Astrocyte of the cerebellum (primary cell): ENCODE results near the gene LMAN2L.
A peak's percentile ranks its signal among the peaks of the same experiment; 100 is the strongest.

ENCODE experiments used
- DNase-seq: peaks from one replicate; pipeline ENCODE4 v3.0.0-alpha.2; 2011; ENCODE audit warnings: low read depth
- H3K4me3 ChIP-seq: 2 replicates; pipeline ENCODE4 v1.5.1; 2011; ENCODE audit warnings: mild to moderate bottlenecking, low read depth, low read length, moderate library complexity
- in situ Hi-C: cut with HindIII; loops from 2 replicates; pipeline ENCODE4 v1.10.0; 2017; ENCODE audit warnings: low sequenced_read_pairs
- TF ChIP-seq, protein P1 (sequence below): IDR thresholded peaks from 2 replicates; pipeline ENCODE4 v1.5.1; 2012; ENCODE audit warnings: low read length, low read depth, moderate library complexity, mild to moderate bottlenecking; ENCODE audit errors: missing control alignments

The LMAN2L gene

GRCh38 chr2:96767135-96767871 lies 27.4 kb upstream of the LMAN2L start:
- TF ChIP-seq, protein P1, sequence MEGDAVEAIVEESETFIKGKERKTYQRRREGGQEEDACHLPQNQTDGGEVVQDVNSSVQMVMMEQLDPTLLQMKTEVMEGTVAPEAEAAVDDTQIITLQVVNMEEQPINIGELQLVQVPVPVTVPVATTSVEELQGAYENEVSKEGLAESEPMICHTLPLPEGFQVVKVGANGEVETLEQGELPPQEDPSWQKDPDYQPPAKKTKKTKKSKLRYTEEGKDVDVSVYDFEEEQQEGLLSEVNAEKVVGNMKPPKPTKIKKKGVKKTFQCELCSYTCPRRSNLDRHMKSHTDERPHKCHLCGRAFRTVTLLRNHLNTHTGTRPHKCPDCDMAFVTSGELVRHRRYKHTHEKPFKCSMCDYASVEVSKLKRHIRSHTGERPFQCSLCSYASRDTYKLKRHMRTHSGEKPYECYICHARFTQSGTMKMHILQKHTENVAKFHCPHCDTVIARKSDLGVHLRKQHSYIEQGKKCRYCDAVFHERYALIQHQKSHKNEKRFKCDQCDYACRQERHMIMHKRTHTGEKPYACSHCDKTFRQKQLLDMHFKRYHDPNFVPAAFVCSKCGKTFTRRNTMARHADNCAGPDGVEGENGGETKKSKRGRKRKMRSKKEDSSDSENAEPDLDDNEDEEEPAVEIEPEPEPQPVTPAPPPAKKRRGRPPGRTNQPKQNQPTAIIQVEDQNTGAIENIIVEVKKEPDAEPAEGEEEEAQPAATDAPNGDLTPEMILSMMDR = no peak
- no peak overlapping the region for H3K4me3 ChIP-seq
- DNase-seq = no peak
- in situ Hi-C loops = no loop called here

GRCh38 chr2:96764253-96764637 lies 24.4 kb upstream of the LMAN2L start:
- TF ChIP-seq, protein P1 = no peak
- peak overlapping the region; percentile 37 for H3K4me3 ChIP-seq
- no peak for DNase-seq
- in situ Hi-C loops = no loop called here

DNA sequence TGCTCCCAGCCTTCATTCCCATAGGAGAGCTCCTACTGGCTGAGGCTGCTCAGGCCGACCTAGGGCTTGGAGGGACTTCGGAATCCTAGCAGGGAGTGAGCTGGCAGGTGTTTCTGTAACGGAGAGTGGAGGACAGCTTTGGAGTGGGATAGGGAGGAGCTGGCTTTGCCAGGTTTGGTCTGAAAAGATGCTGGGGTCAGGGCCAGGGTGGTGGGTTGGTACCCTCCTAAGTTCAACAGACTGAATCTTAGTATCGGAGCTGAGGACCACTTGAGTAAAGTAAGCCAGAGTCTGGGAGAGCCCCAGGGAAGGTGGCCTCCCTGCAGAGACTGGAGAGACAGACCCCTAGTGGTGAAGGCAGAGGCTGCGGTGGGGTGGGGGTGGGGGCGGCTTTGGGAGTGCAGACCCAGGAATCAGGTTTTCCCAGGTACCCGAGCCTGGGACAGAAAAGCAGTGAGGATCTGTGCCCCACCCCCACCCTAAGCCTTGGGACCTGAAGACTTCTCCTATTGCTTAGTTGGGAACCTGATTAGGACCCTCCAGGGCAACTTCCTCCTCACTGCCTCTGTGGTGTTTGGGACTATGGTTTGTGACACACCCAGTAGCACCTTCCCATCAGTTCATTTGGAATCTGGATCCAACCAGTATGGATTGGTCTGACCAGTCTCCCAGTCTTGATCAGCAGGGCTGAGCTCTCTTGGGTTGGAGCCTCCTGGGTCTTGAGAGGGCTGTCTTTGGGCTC lies 23.8 kb upstream of the LMAN2L start:
- H3K4me3 ChIP-seq = peak overlapping the region; percentile 37
- TF ChIP-seq, protein P1 = peak; percentile 46
- in situ Hi-C loops = no loop called here
- no peak for DNase-seq

GRCh38 chr2:96762529-96763311 lies 22.9 kb upstream of the LMAN2L start:
- TF ChIP-seq, protein P1 = no peak
- DNase-seq = peak; percentile 27
- peak overlapping the region; percentile 37 for H3K4me3 ChIP-seq
- in situ Hi-C loops = no loop called here

- in situ Hi-C loops = no loop called here
- no peak for DNase-seq
- peak overlapping the region; percentile 55 for H3K4me3 ChIP-seq
- TF ChIP-seq, protein P1 = peak; percentile 34
These were observed 21.3 kb upstream of the LMAN2L start for GRCh38 chr2:96760986-96761832.
